HL-60 (cell line): Measurements from ENCODE around the gene PLPP6.
"Not testable (repeated sequence)": the region's sequence is repeated elsewhere in the genome, so short reads cannot be mapped to it uniquely, and the experiment has no call there.

Experiments used
- DNase-seq, 2 experiments: peaks; one replicate each; pipeline ENCODE4 v3.0.0-alpha.2; 2010 to 2020; ENCODE audit warnings: low read depth in 1 of 2, low spot score in 1 of 2
- H3K27ac ChIP-seq: fragments of 250-450 bp; sonication (Bioruptor Pico); replicated peaks from 2 replicates; pipeline ENCODE4 v1.5.1; 2020; ENCODE audit warnings: mild to moderate bottlenecking, moderate library complexity
- H3K27me3 ChIP-seq: fragments of 250-450 bp; sonication (Bioruptor Pico); 2 replicates; pipeline ENCODE4 v1.5.1; 2021; ENCODE audit warnings: mild to moderate bottlenecking, moderate library complexity; ENCODE audit not compliant: insufficient read depth, poor library complexity, severe bottlenecking
- H3K4me3 ChIP-seq: replicated peaks from 2 replicates; pipeline ENCODE4 v1.5.1; 2011; ENCODE audit warnings: mild to moderate bottlenecking, control low read depth, low read length; ENCODE audit not compliant: insufficient read depth
- GABPA ChIP-seq: IDR thresholded peaks from 2 replicates; pipeline ENCODE4 v1.6.1; 2012; ENCODE audit warnings: low read depth
- POLR2AphosphoS5 ChIP-seq: IDR thresholded peaks from 2 replicates; pipeline ENCODE4 v1.6.1; 2012; ENCODE audit warnings: low read depth
- SPI1 ChIP-seq: IDR thresholded peaks from 2 replicates; pipeline ENCODE4 v1.6.1; 2012; ENCODE audit warnings: low read depth, mild to moderate bottlenecking, borderline replicate concordance
- TF ChIP-seq, protein P1 (sequence below): IDR thresholded peaks from 2 replicates; pipeline ENCODE4 v1.6.1; 2012; ENCODE audit warnings: low read depth; ENCODE audit not compliant: insufficient replicate concordance
- TF ChIP-seq, protein P2 (sequence below): IDR thresholded peaks from one replicate; pipeline ENCODE4 v1.5.1; 2011; ENCODE audit warnings: low read length, control low read depth, inconsistent platforms; ENCODE audit not compliant: insufficient read depth

Gene PLPP6

DNA sequence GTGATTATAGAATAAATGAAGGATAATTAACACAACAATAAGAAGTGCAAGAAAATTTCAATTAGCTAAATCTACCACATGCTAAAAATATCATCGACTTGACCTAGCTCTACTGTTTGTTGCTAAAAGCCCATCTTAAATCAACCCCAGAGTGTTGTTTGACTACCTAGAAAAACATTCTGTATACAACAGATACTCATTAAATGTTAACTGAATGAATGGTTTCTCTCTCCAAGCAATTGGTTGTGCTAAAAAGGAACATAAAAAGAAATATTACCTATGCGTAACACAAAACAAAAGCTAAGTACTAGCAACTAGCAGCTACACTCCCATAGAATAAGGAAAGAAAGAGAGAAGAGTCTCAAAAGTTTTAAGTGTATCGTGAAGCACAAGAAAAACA, 5.5 kb upstream of the PLPP6 start:
- no peak overlapping the region for H3K4me3 ChIP-seq
- no peak overlapping the region for H3K27ac ChIP-seq
- TF ChIP-seq SPI1 (no peak), GABPA (no peak), POLR2AphosphoS5 (no peak)
- TF ChIP-seq, protein P1, sequence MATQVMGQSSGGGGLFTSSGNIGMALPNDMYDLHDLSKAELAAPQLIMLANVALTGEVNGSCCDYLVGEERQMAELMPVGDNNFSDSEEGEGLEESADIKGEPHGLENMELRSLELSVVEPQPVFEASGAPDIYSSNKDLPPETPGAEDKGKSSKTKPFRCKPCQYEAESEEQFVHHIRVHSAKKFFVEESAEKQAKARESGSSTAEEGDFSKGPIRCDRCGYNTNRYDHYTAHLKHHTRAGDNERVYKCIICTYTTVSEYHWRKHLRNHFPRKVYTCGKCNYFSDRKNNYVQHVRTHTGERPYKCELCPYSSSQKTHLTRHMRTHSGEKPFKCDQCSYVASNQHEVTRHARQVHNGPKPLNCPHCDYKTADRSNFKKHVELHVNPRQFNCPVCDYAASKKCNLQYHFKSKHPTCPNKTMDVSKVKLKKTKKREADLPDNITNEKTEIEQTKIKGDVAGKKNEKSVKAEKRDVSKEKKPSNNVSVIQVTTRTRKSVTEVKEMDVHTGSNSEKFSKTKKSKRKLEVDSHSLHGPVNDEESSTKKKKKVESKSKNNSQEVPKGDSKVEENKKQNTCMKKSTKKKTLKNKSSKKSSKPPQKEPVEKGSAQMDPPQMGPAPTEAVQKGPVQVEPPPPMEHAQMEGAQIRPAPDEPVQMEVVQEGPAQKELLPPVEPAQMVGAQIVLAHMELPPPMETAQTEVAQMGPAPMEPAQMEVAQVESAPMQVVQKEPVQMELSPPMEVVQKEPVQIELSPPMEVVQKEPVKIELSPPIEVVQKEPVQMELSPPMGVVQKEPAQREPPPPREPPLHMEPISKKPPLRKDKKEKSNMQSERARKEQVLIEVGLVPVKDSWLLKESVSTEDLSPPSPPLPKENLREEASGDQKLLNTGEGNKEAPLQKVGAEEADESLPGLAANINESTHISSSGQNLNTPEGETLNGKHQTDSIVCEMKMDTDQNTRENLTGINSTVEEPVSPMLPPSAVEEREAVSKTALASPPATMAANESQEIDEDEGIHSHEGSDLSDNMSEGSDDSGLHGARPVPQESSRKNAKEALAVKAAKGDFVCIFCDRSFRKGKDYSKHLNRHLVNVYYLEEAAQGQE = no peak
- TF ChIP-seq, protein P2, sequence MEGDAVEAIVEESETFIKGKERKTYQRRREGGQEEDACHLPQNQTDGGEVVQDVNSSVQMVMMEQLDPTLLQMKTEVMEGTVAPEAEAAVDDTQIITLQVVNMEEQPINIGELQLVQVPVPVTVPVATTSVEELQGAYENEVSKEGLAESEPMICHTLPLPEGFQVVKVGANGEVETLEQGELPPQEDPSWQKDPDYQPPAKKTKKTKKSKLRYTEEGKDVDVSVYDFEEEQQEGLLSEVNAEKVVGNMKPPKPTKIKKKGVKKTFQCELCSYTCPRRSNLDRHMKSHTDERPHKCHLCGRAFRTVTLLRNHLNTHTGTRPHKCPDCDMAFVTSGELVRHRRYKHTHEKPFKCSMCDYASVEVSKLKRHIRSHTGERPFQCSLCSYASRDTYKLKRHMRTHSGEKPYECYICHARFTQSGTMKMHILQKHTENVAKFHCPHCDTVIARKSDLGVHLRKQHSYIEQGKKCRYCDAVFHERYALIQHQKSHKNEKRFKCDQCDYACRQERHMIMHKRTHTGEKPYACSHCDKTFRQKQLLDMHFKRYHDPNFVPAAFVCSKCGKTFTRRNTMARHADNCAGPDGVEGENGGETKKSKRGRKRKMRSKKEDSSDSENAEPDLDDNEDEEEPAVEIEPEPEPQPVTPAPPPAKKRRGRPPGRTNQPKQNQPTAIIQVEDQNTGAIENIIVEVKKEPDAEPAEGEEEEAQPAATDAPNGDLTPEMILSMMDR = no peak
- no peaks in the 10 kb centered on the region for H3K27me3 ChIP-seq
- DNase-seq = no peak

DNA sequence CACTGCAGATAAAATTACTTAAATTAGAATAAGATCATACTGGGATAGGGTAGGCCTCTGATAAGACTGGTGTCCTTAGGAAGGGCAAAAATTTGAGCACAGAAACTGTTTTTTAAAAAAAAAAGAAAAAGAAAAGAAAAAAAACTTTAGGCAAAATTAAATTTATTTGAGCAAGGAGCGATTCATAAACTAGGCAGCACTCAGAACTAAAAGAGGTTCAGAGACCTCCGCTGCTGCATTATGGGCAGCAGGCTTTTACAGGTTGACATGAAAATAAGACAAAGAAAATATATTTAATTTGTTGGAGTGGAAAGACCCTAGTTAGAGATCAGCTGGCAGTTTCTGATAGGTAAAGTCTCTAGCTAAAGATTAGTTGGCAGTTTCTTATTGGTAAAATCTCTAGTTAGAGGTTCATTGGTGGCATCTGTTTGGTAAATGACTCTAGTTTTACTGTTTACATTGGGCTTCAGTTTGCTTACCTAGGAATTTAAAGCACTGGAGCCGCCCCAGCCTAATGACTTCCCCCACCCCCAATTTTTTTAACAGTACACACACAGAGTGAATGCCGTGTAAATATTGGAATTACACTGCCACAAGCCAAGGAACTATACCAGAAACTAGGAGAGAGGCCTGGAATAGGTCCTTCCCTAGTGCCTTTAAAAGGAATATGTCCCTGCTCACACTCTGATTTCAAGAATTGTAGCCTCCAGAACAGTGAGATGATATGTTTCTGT, 4.5 kb upstream of the PLPP6 start:
- no peaks in the 10 kb centered on the region for H3K27me3 ChIP-seq
- no peak overlapping the region for H3K27ac ChIP-seq
- DNase-seq = no peak
- TF ChIP-seq, protein P1 = no peak
- TF ChIP-seq, protein P2 = no peak
- TF ChIP-seq GABPA (no peak), SPI1 (no peak), POLR2AphosphoS5 (no peak)
- H3K4me3 ChIP-seq = no peak overlapping the region

DNA sequence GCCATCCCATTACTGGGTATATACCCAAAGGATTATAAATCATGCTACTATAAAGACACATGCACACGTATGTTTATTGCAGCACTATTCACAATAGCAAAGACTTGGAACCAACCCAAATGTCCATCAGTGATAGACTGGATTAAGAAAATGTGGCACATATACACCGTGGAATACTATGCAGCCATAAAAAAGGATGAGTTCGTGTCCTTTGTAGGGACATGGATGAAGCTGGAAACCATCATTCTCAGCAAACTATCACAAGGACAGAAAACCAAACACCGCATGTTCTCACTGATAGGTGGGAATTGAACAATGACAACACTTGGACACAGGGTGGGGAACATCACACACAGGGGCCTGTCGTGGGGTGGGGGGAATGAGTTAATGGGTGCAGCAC, 1.4 kb upstream of the PLPP6 start:
- not testable (repeated sequence) for H3K4me3 ChIP-seq, H3K27me3 ChIP-seq, DNase-seq, H3K27ac ChIP-seq

DNA sequence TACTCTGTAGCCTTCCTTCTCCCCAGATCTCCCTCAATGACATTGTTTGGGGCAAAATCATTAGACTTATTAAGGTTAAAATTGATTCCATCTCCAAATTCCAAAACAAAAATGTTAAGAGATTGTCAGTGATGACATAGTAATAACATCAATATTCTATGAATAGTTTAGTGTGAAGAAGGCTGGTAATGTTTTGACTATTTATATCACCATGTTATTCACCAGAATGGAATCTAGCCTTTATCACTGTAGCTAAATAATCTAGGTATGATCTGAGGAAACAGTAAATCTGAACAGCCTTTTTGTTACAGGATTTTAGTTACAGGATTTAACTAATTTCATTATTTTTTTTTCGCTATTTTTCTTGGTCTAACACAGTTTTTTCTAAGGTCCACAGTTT, 929 bp upstream of the PLPP6 start:
- no peak for DNase-seq
- H3K27me3 ChIP-seq = no peaks in the 10 kb centered on the region
- TF ChIP-seq POLR2AphosphoS5 (no peak), SPI1 (no peak), GABPA (no peak)
- TF ChIP-seq, protein P2 = no peak
- TF ChIP-seq, protein P1 = no peak
- H3K27ac ChIP-seq = no peak overlapping the region
- H3K4me3 ChIP-seq = no peak overlapping the region
